GM21619 (cell line): ENCODE data around the gene LAMA3.
"Not testable (repeated sequence)": the region's sequence is repeated elsewhere in the genome, so short reads cannot be mapped to it uniquely, and the experiment has no call there.

Experiments
- ATAC-seq: cut with Tn5 transposase; IDR thresholded peaks from one replicate; pipeline ENCODE4 v1.9.1; 2021; ENCODE audit not compliant: unreplicated experiment

Gene LAMA3

DNA sequence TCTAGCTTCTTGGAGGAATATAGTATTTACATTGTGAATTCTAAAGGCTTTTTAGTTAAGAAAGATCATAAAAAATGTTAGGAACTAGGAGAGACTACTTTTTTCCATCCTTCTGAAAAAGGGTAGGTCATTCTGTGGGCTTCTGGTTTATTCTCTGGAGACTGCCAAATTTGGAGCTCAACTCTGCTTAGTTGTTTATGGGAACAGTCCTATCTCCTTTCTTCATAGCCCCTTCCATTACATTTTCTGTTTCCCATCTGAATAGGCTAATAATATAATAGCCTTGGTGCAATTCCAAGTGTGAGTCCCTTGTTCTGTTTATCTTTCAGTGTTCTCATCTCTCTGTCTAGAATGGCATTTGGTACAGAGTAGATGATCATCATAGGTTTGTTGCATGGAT is 15.6 kb downstream of the LAMA3 start:
- no peak for ATAC-seq

DNA sequence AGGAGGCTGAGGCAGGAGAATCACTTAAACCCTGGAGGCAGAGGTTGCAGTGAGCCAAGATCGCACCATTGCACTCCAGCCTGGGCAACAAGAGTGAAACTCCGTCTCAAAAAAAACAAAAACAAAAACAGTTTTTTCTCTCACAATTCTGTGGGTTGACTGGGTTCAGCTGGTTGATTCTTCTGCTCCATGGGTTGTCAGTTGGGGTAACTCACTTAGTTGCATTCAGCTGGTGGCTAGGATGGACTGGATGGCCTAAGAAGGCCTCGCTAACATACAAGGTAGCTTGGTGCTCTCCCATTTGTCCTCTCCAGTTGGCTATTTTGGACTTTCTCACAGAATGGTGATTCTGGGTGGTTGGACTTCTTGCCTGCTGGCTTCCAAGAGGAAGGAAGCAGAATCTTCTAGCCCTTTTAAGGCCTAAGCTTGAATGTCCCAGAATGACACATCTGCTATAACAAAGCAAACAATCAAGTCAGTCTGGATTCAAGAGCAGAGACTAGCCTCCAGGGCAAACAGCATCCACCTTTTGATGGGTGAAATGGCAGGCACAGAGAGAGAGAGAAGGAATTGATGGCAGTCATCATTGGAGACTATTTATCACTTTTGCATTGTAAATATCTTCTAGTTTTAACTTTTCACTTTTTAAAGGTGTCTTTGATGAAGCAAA is 17.9 kb downstream of the LAMA3 start:
- ATAC-seq: no peak

DNA sequence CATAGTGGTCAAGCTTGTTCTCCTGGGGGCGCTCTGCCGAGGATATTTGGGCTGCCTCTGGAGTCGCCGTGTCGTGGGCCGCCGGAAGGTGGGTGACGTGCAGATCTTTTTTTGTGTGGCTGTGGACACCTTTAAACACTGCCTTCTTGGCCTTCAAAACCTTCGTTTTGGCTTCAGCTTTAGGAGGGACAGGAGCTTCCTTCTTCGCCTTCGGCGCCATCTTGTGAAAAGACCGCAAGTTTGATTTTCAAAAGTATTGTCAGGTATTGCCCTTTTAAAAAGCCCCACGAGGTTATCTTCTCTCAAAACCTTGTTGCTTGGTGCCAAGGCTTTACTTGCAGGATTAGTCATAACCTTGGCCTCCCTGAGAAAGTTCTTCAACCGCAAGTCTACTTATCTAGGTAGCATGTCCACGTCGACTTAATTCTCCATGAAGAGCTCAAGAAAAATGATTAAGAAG is 20.8 kb downstream of the LAMA3 start:
- no peak for ATAC-seq

DNA sequence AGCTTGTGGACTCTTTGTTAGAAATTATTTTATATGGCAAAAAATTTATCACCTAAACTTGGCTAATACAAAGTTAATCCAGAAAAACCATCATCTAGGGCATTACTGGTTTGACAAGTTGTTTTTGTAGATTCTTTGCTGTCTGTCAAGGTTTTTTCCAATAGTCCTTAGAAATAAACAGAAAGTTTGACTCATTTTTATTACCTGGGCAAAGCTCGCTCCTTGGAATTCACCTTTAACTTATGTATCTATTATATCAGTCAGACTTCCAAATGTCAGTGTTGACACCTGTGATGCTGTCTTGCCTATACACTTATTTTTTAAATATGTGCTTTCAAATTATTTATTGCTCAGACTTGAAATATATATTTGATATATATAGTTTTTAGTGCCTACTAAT is 21.7 kb downstream of the LAMA3 start:
- ATAC-seq: no peak

DNA sequence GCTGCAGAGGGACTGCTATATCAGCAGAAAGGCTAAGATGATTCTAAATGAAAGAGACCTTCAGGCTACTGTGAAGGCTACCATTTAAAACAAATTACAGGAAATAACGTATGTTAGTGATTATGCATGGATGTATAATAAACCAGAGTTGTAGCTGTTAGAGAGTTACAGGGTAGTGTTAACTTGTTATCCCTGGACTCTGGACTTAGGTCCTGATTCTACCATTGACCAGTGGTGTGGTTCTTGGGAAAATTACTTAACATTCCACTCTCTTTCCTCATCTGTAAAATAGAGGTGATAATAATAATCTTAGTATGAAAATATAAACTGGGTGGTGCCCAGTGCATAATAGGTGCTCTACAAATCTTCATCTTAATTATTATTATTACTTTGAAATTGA is 22.2 kb downstream of the LAMA3 start:
- no peak for ATAC-seq

DNA sequence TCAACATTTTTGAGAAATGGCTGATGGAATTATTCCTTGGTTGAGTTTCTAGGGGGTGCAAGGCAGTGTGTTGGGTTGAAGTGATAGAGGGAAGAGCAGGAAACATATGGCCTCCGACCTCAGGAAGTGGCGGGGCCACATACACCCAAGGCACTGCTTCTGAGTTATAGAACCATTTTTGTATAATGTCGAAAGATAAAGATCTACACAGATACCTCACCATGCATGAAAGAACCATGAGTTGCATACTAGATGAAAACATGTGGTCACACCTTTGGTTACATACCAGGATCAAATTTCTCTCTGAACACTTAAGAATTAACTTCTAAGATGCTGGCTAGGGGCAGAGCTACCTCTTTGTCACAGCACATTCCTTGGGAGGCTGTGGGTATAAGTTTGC is 23.2 kb downstream of the LAMA3 start:
- no peak for ATAC-seq

DNA sequence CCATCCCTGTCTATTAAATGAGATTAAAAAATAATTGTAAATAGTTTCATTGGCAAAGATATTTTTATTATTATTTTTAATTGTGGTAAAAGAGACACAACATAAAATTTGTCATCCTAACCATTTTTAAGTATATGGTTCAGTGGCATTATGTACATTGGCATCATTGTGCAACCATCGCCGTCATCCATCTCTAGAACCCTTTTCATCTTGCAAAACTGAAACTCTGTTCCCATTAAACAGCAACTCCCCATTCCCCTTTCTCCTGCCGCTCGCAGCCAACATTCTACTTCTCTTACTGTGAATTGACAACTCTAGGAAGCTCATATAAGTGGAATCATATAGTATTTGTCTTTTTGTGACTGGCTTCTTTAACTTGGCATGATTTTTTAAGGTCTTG is 25.3 kb downstream of the LAMA3 start:
- no peak for ATAC-seq

DNA sequence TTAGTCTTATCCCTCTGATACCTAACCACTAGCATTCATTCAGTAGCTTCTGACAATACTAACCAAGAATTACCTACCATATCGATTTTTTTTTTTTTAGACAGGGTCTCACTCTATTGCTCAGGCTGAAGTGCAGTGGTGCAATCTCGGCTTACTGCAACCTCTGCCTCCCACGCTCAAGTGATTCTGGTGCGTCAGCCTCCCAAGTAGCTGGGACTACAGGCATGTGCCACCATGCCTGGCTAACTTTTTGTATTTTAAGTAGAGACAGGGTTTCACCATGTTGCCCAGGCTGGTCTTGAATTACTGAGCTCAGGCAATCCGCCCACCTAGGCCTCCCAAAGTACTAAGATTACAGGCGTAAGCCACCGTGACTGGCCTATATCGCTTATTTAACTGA is 26.8 kb downstream of the LAMA3 start:
- ATAC-seq: not testable (repeated sequence)

DNA sequence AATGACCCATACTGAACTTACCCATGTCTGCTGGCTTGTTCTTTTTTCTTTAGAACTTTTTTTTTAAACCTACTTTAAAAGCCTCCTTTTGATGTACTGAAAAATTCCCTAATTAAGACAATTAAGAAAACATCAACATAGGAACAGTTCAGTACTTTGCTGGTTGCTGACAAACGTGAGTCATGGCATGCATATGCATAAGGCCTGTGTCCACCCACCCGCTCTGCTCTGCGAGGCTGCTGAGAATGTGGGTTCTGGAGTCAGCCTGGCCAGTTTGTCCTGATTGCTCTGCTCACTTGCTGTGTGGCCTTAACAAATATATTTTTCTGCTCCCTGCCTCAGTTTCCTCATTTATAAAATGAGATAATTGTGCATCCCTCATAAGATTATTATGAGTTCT is 27.3 kb downstream of the LAMA3 start:
- ATAC-seq: no peak

DNA sequence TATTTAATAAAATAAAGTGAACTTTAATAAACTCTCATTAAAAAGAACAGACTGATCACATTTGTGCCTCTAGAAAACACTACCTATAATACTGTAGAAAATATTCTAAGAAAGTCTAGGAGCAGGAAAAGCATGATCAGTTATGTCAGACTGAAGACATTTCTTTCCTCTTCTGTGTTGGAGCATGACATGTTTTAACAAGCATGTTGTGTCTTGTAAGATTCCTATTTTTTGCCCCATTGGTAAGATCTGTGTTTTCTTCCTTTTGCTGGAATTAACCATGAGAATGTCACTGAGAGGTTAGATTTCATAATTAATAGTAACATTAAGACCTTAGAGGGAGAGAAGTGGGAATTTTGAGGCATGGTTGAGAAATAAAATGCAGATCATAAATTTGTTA is 27.7 kb downstream of the LAMA3 start:
- no peak for ATAC-seq

DNA sequence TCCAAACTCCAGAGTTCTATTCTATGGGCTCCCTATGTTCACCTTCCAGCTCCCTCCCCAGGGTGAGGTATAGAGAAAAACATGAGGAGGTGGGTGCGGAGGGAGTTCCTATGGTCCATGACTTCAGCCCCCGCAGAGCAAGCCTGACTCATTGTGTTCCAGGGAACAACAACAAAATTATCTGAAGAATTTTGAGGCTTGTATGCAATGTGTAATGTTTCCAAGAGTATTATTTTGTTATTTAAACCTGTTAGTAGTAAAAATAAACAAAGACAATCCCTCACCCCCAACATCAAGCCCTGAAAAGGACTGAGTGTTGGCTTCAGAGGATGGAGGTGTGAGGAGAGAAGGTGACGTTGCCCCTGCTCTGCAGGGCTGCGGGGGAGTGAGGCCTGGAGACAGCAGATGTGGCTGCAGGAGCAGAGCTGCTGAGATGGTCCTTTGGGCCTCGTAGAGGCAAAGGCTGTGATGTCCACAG is 29.0 kb downstream of the LAMA3 start:
- no peak for ATAC-seq

DNA sequence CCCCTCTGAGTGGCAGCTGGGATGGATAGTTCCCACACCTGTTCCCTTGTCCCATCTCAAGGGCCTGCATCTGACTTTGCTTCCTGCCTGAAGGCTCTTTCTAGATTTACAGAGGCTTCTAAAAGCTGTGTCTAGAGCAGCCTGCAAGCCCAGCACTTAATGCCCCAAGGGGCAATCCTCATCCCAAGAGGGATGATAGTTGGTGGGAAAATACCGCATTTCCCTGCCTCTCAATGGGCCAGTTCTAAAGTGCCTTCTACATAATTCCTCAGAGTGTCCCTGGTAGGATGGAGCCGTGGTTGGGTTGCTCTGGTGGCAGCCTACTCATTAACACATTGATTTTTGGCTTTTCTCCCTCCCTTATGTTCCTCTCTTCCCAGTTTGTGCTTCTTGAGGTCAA is 29.5 kb downstream of the LAMA3 start:
- ATAC-seq: no peak

DNA sequence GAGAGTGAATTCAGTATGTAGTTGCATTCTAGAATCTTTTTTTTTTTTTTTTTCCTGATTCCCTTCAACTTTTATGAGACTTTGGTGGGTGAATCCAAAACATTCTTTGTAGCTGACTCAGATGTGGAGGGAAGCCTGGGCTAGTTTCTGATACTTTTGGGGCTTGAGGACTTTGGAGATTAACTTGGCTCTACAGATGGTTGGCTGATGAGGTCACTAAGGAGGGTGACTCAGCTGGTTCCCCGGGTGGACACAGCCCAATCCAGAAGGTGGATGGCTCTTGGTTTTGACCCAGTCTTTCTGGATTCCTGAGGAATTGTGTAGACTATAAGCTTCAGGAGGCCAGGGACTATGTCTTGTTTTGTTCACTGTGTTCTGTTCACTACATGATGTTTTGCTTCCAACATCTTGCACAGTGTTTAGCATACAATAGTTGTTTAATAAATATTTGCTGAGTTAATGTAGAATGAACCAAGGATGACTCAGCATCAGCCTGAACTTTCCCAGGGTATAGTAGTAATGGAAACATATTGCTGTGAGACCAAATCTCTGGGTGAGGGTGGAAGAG is 30.5 kb downstream of the LAMA3 start:
- no peak for ATAC-seq

DNA sequence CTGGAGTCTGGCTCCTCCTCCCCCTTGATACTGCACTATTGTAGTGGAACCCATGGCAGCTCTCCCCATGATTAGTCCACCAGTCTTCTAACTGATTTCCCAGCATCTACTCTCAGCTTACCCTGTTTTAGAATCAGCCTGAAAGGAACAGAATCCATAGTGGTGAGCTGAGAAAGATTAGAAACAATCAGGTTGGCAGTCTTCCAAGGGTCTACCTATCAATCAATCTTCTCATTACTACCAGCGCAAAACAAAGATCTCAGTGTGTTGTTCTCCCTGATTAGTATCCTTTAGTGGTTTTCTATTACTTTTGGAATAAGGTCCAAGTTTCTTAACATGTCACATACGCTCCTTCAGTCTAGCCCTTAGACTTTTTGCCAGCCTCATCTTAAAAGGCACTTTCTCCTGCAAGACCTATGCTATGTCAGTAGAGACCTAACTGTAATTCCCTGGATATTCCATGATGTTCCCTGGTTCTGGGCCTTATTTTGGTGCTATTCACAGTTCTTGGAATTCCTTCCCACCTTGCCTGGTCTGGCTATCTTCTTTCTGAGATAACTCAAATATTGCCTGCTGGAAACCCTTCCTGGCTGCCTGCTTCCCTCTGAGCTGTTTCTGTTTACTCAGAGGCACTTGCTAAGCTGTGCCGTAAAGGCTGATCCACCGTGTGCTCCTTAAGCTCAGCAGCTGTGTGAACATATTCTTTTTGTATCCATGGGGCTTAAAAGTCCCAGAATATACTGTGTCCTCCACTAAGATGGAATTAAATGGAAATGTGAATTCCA is 32.6 kb downstream of the LAMA3 start:
- ATAC-seq: no peak

DNA sequence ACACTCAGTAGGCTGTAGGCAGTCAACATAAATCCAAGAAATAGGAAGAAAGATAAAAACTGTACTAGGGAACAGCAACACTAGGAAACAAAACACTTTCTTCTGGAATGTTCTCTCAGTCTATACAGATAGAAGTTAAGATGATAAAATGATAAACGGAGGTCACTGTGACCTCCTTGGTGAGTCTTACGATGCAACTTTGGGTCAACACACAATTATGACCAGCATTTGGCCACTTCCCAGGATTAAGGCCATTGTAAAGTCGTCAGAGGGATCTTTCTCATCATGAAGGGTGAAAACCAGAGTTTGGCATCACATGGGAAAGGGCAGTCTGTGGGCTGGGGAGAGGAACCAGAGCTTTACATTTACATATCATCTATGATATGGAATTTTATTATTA is 33.4 kb downstream of the LAMA3 start:
- ATAC-seq: no peak

DNA sequence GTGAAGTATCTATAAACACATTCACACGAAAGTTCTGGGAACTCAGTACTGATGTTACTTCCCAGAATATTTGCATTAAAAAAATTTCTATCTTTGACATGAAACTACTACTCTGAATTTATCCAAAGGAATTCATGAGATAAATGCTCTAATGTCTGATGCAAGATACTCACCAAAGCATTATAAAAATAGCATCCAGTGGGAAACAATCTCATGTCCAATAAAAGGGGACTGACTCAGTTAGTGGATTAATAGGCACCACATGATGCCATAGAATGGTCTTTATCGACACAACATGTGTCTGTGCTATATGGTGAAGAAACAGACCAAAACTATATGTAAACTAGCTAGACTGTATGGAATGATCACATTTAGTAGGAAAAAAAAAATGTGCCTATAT is 33.9 kb downstream of the LAMA3 start:
- ATAC-seq: no peak

DNA sequence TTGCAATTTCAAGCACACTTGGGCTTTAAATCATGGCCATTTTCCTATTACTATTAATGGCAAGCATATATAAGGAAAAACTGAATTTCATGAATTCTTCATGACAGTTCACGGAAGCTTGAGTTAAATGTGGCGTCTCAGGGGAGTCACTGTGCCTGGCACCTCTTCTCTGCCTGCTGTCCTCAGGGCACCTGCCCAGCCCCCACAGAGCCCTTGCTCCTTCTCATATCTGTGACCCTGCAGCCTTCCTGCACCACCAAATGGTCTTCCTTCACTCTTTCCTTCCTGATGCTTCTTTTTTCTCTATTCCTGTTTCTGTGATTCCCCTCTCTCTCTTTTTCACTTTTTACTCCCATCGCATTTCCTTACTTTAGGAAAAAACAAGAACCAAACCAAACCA is 35.4 kb downstream of the LAMA3 start:
- no peak for ATAC-seq

DNA sequence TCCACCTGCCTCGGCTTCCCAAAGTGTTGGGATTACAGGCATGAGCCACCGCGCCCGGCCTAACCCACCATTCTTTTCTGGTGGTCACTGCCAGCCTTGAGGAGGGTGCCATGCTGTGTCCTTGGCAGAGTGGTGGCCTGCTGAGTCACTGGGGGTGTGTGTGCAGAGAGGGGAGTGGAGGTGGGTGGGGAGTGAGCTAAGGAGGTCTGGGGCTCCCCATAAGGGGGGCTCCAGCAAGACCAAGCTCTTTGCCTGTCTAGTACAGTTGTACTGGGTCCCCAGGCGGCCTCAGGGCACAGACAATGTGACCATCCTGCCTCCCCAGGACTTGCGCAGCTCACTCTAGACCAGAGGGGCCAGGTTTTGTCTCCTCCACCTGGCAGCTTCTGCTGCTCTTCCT is 36.1 kb downstream of the LAMA3 start:
- ATAC-seq: no peak

DNA sequence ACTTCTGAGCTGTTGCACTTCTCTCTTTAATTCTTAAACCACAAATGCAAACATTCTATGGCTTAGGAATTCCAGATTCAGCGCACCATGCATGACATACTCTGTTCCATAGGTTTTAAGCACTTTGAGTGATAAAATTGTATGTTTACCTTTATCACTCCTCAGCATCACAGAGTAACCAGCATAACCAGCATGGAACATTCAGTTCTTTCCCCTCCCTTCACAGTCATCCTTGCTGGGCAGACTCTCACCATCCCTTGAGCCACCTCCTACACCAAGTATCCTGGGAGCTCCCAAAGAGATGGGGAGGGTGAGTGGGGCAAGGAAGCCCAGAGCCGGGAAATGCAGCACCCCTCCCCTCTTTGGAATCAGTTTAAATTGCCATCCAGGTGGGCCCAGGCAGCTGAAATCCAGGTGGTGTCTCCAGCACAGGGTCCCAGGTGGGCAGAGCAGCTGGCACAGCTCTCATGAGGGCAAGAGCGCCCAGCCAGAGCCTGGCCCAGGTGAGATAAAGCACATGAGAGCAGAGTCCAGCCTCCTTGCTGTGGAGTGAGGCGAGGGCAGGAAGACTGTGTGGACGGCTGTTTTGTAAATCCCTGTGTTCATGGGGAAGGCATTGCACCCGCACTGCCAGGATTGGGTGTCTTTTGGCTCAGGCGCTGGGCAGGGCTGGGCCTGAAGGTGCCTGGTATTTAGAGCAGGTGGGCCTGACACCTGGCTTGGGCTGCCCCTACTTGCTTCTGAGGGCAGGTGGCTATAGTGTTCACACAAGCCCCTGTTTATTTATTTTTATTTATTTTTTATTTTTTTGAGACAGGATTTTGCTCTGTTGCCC is 36.8 kb downstream of the LAMA3 start:
- ATAC-seq: no peak

DNA sequence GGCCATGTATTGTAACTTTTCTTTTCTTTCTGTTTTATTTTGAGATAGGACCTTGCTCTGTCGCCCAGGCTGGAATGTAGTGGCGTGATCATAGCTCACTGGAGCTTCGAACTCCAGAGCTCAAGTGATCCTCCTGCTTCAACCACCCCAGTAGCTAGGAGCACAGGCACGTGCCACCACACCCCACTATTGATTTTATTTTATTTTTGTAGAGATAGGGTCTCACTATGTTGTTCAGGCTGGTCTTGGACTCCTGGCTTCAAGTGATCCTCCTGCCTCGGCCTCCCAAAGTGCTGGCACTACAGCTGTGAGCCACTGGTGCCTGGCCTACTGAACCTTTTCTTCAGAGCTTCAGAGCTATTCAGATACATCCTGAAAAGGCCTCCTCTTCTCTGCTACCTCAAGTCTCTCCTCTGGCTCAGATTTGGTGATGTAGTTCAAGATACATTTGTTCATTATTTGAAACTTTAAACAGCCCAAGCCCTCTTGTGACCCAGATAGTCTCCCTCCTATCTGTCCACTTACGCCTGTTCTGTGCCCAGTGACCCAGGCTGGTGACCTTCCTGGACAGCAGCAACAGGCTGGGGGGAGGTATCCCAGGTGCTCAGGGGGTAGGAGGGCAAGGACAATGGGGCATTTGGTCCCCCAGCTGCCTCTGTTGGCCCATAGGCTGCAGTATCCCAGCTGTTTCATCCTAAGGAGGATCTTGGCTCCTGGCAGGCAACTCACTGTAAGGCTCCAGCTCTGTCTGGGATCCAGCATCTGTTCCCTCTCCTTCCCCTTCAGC is 38.6 kb downstream of the LAMA3 start:
- ATAC-seq: no peak

DNA sequence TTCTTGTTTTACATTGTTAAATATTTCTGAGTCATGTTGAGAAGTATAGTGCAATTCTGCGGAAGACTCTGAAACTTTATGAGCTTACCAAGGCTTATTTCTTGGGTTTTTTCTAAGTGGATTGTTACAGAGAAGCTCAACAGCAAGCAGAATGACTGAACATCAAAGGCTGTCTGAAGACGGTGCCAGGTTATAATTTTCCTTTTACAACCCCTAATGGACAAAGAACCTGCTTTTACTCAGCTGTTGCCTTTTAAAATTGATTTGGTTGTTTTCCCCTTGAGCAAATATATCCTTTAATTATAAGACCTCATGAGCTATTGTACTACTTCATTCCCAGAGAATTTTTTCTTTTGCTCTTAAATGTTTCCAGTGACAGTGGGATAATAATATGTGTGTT is 41.6 kb downstream of the LAMA3 start:
- no peak for ATAC-seq
